NCI-H2107 (cell line): Measurements from ENCODE around the gene HSPB8.

Experiments
- DNase-seq: peaks from one replicate; lab custom pipeline; 2025; lab: John Stamatoyannopoulos, UW

The HSPB8 gene

DNA sequence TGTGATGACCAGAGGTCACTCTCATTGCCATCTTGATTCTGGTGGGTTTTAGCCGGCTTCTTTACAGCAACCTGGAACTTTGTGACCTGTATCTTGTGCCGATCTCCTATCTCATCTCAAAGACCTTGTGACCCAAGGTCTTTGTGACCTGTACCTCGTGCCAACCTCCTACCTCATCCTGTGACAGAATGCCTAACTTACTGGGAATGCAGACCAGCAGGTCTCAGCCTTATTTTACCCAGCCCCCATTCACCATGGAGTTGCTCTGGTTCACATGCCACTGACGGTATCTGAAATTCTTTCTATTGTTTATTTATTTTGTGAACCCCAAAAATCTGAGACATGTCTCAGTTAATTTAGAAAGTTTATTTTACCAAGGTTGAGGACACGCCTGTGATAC, 7.4 kb upstream of the HSPB8 start:
- DNase-seq, result no peak

DNA sequence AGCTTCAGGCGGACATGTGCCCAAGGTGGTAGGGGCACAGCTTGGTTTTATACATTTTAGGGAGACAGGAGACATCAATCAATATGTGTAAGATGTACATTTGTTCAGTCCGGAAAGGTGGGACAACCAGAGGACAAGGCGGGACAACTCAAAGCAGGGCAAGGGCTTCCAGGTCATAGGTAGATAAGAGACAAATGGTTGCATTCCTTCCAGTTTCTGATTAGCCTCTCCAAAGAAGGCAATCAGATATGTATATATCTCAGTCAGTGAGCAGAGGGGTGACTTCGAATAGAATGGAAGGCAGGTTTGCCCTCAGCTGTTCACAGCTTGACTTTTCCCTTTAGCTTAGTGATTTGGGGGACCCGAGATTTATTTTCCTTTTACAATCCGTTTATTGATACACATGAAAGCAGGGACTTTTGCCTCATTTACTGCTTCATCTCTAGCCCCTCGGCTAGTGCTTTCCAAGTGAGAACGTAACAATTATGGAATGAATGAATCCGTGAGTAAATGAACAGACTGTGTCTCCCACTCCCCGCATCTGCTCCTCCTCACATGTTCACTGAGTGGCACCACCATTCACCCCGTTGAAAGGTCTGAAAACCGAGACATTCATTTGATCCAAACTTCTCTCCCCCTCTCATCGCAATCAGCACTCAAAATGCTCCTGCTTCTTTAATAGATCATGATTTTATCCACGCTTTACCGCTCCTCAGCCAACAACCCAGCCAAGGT, 6.9 kb upstream of the HSPB8 start:
- no peak for DNase-seq

DNA sequence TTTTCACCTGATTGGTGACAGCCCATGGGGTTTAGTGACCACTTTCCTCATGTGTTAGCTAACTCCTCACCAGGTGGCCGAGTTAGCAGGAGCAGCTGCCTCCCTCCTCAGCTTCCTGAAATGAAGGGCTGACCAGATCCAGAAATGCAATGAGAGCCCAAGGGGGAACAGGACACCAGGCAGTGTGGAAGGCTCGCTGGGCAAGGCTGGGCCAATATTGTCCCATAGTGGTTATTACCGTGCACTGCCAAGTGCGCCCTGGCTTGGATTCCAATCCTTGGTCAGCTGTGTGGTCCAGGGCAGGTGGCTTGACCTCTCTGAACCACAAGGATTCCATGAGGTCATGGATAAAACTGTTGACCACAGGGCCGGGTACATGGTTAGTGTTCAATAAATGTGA, 3.6 kb upstream of the HSPB8 start:
- DNase-seq, result no peak

DNA sequence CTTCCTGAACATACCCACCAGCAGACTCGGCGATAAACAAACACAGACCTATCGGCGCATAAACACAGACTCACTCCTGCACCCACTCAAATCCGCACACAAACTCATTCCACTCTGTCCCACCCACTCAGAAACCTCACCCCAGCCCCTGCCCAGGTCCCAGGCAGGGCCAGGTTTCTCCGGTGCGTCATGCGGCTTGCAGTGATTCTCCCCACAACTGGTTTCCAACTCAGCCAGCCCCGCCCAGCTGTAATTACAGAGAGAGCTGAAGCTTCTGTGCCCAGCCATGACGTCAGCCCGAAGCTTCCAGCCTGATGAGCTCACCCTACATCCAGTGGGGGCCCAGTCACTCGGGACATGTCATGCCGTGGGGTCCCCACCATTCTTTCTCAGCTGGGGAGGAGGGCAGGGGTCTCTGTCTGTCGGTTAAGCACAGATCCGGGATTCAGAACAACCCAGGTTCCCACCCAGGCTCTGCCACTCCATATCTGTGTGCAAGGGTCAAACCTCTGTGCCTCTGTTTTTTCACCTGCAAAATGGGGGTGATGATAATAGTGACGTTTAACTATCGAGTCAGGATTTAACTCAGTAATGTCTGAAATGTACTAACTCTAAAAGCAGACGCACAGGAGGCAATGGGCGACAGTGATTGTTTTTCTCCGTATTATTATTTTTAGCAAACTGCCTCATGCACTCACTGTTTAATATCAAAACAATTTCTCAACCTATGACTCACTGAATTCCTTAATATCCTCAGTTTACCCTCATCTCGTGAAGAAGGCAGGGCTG, 2.3 kb upstream of the HSPB8 start:
- peak; percentile 42 for DNase-seq

DNA sequence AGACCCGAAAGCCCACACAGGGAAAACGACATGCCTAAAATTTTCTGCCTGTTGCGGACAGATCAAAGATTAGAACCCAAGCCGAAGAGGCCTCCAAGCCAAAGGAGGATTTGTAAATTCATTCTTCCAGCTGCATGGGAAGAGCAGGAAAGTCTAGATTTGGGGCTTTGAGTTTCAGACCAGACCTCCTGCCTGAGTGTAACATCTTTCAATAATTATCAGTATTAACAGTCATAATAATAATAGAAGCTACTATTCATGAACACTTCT, 1.7 kb upstream of the HSPB8 start:
- no peak for DNase-seq

DNA sequence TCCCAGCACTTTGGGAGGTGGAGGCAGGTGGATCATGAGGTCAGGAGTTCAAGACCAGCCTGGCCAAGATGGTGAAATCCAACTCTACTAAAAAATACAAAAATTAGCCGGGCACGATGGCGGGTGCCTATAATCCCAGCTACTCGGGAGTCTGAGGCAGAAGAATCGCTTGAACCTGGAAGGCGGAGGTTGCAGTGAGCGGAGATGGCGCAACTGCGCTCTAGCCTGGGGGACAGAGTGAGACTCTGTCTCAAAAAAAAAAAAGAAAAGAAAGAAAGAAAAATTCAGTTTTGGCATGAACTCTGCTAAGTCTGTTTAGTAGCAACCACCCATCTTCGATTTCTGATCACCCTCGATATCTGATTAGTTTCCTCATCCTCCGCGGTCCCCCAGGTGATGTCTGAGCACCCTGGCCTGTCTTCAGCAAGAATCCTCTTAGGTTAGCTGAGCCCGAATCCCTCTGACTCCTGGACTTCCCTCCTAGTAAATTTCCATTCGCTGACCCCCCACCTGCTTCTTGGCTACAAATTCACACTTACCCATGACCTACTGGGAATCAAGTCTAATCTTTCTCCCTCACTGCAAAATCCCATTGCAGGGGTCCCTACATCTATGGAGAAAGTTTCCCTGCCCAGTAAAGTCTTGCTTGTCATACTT, 879 bp upstream of the HSPB8 start:
- no peak for DNase-seq

DNA sequence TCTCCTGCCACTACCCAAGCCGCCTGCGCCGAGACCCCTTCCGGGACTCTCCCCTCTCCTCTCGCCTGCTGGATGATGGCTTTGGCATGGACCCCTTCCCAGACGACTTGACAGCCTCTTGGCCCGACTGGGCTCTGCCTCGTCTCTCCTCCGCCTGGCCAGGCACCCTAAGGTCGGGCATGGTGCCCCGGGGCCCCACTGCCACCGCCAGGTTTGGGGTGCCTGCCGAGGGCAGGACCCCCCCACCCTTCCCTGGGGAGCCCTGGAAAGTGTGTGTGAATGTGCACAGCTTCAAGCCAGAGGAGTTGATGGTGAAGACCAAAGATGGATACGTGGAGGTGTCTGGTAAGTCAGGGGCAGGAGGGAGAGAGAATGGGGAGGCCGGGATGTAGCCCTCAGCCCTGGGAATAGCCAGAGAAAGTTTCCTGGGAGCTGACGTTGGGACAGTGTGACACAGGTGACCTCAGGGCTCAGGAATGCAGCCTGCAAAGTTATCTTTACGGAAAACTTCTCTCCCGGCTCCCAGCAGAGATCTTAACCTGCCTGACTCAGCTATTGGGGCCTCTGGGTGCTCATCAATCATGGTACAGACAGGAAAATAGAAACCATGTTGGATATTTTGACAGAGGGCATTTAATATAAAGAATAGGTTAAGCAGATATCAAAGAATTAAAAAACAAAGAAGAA, 747 bp downstream of the HSPB8 start:
- DNase-seq, result no peak

DNA sequence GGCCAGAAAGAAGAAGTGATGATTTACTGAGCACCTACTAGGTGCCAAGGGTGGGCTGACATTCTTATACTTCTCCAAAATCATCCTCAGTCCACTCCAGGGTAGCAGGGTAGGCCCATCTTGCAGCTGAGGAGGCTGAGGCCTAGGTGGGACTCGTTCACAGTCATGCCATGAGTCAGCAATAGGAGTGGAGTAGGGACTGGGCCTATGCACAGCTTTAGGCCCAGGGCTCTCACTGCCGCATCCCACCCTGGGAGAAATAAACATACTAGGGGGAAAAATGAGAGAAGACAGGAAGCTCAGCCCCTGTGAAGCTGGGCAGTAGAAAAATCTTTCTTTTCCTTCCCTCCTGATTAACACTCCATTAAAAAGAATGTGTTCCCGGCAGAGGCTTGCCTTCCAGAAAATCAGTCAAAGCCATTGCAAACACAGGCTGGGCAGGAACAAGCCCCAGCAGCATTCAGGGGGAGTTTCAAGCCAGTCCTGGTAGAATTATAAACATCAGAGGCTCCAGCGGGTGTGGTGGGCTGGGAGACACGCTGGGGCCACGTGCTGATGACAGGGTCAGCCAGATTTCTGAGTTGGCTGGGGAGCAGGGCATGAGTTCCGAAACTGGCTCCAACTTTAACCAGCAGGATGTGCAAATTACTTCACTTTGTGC, 1.8 kb downstream of the HSPB8 start:
- no peak for DNase-seq

DNA sequence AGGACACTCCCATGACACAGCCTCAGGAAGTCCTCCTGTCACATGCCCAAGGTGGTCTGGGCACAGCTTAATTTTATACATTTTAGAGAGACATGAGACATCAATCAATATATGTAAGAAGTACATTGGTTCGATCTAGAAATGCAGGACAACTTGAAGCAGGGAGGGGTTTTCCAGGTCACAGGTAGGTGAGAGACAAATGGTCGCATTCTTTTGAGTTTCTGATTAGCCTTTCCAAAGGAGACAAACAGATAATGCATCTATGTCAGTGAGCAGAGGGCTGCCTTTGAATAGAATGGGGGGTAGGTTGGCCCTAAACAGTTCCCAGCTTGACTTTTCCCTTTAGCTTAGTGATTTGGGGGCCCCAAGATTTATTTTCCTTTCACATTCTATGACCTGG, 2.5 kb downstream of the HSPB8 start:
- no peak for DNase-seq

DNA sequence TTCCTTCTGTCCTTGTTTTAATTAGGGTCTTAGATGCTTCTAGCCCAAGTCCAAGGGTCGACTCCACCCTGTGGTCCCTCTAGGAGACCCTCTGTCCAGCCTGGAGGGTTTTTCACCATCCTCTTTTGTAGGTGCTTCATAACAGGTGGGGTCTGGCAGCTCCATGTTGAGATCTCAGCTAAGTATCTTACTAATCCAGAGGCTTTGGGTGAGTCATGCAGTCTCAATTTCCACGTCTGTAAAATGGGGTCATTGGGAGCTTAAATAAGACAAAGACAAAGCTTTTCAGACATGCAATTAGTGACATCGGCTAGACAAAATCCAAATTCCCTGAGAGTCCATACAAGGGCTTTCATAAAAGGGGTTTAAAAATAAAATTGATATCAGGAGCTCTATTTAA, 3.2 kb downstream of the HSPB8 start:
- DNase-seq, result no peak

DNA sequence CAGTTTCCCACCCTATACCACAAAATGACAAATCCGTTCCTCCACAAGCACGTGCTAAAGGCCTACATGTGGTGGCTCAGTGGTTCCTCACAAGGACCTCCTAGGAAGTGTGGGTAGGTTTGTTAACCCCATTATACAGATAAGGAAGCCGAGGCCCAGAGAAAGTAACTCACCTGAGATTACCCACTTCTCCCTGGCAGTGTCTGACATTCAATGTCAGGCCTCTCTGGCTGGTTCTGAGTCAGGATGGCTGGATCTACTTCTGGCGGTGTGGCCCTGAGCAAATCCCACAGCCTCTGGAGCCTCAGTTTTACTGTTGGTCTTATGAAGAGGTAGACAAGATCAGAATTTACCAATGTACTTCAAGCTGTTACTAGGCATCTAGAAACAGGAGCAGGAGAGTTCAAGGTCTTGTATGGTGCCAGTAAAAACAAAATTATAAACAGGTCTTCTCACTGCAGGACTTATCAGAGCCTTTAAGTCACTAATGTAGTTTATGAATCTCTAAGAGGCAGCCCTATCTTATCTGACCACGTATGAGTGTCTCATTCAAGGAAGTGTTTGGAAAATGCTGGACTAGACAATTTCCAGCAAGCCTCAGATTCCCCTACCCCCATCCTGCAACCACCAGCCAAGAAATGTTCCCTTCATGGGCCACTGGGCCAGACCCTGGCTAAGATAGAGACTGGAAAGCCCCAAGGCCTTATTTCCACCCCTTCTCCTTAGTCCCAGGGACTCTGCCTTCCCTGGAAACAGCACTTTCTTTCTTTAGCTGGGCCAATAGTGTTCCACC, 4.2 kb downstream of the HSPB8 start:
- DNase-seq, result no peak

DNA sequence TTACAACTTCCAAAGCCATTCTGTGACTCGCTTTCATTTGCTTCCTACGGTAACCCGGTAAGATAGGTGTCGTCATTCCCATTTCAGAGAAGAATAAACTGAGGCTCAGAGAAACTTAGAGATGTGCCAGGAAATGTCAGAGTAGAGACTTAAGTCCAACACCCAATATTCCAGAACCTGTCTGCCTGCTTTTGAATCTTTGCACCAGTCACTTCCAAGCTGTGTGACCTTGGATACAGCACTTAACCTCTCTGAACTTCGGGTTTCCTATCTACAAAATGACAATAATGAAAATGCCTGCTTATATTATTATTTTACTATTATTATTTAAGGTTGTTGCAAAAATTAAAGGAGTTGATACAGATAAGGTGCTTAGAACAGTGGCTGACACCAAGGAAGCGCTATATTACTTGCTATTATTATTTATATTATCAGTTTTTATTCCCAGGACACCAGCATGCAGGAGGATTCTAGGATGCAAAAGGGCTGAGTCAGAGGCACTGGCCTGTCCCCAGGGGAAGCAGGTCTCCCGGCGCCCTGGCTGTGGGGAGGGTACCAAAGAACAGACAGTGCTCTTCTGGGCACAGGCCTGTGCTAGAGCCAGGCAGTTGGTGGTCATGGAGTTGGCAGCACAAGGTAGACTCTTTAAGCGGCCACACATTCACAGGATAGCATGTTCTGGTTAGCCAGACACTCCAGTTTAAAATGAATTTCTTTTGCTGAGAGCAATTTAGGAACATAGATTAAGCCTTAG, 5.4 kb downstream of the HSPB8 start:
- DNase-seq, result no peak

DNA sequence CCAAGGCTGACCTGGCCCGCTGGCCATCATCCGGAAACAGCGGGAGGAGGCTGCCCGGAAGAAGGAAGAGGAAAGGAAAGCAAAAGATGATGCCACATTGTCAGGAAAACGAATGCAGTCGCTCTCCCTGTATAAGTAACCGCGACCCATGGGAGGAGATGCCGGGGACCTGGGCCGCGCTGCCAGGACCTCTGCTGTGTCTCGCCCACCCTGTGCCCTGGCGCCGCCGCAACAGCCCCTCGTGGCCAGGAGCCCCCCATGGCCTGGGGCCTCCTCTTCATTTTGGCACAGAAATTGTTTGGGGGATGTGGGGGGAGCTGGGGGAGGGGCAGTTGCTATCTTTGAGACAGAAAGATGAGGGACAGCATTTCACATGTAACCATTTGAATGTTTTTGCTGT, 16.5 kb downstream of the HSPB8 start:
- no peak for DNase-seq

DNA sequence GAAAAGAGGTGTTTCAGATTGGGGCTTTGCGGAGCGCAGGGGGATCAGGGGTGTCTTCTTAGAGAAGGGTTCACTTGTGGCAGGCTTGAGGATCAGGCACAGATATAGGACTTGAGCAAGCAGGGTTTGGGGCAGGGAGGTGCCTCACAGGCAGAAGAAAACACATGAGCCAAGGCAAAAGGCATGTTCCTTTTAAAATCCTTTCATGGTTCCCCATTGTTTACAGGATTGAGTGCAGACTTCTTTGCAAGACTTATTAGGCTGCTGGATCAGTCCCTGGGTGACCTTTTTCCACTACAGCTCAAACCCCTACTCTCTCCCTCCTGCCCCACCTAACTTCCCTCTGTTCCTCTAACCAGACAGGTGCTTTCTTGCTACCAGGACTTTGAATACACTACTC, 19.7 kb downstream of the HSPB8 start:
- DNase-seq, result no peak

DNA sequence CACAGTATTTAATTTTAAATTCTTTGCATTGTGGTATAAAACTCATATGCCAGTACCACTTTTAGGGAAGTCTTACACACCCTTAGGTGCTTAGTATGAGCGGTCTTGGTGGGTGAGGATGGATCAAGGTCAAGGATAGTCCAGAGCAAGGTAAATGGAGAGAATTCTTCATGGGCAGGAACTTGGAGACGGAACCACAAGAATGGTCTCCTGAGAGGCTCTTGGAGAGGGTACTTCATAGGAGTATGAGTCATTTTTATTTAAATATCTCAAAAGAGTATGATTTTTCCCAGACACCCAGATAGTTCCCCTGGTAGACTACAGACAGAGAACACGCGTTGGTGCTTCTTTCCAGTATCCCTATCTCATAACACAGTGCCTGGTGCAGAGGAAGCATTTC, 21.9 kb downstream of the HSPB8 start:
- DNase-seq, result no peak

DNA sequence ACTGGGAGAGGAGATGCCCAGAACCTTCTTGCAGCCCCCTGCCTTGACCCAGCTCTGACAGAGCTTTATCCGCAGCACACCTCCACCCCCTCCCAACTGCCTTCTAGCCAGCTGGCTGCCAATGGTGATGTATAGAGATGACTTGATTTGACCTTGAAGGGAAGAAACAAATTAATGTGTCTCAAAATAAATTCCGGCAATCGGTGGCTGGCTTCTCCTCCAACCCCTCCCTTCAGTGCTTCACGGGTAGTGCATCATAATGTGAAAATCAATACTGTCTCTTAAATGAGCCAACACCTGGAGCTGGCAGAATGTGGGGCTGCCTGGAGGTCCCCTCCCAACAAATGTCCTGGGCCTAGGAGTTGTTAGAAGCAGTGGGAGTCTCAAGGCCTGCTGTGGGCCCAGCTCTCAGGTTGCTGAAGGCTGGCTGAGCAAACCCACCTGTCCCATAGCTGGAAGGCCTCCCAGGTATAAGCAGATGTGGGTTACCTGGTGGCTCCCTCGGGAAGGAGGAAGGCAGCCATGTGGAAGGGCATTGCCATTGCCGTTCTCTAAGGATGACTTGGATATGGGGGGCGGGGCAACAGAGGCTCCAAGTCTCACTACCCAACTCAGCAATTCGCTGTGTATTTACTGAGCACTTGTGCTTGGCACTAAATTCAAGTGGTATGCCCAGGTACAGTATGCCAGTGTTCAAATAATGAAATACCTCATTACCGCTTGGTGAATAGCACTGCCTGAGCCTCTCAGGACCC, 23.2 kb downstream of the HSPB8 start:
- no peak for DNase-seq

DNA sequence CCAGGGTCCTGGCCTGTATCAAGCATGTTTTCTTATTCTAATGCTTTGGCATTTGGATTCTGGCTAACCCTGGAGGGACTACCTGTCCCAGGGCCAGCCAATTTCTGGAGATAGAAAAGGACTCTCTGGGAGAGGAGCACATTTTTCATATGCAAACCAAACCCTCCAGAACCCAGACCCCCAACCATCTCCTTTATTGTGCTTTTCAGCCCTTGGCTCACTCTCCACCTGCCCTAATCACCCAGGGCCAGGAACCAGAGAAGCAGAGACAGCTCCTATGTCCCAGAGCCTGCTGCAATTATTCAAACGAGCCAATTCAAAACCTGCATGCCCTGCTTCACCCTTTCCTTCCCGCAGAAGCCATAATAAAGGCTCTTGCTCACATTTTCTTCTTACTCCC, 23.8 kb downstream of the HSPB8 start:
- DNase-seq, result no peak

DNA sequence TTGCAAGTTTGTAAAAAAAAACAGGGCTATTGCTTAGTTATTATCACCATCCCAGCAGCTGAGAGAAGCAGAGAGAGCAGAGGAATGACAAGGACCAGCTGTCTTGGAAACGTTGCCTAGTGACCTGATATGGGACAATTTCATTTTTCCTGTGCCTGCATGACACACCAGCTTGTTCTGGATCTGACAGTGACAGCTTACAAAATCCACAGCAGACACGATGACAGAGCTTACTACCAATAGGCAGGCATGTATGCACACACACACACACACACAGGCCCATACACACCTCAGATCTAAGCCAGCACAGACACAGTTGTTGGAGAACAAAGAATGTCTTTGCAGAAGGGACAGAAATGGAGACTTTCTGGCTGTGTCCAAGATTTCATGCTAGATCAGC, 25.4 kb downstream of the HSPB8 start:
- no peak for DNase-seq

DNA sequence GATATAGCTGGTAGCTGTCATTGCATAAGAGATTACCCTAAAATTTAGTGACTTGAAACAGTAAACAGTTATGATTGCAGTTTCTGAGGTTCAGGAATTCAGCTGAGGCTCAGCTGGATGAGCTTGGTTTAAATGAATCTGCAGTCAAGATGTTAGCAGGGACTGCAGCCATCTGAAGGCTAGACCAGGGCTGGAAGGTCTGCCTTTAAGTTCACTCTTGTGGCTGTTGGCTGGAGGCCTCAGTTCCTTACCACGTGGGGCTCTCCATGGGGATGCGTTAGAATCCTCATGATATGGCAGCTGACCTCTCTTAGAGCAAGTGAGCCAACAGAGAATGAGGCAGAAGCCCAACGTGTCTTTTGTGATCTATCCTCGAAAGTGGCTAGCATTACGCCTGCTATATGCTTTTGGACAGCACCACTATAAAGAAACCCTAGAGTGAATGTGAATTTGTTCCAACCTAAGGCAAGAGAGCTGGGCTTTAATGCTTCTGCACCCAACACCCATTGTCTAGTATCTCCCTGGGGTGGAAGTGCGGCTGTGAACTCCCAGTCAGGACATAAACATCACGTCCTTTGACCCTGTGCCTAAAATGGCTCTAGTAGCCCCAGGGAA, 26.0 kb downstream of the HSPB8 start:
- no peak for DNase-seq
